IMR-90 (cell line): Measurements from ENCODE around the gene KCP. TPM values are rescaled to one million over a fixed set of nuclear protein-coding genes. Genes with fewer than 3 reads are reported as not detected.

Source experiments
- ATAC-seq: fragments of 200-7000 bp; cut with Tn5 transposase; 2 replicates; pipeline ENCODE4 v1.9.1; 2020; ENCODE audit warnings: low read depth, mild to moderate bottlenecking, moderate library complexity
- BruUV-seq: library from RNA; stranded (reverse); fragments of 400-500 nt; replicated peaks from 2 replicates; lab custom pipeline; 2021; lab: Mats Ljungman, UMichigan
- CTCF ChIA-PET: fragments of 300-600 bp; formaldehyde crosslinking; extraction: SDS; loops from one replicate; lab custom pipeline; 2021; ENCODE audit warnings: antibody characterized with exemption; lab: Yijun Ruan, JAX
- POLR2A ChIA-PET: fragments of 300-600 bp; sonication (Branson Sonifier 250); formaldehyde crosslinking; loops from one replicate; lab custom pipeline; 2022; ENCODE audit warnings: antibody characterized with exemption; ENCODE audit not compliant: unreplicated experiment; lab: Charles Lee
- DNase-seq: peaks from one replicate; pipeline ENCODE4 v3.0.0; 2013
- H2AFZ ChIP-seq: replicated peaks from 2 replicates; pipeline ENCODE3; 2013; ENCODE audit warnings: low read length, mild to moderate bottlenecking; ENCODE audit not compliant: poor library complexity
- H2AK5ac ChIP-seq: 2 replicates; pipeline ENCODE4 v1.6.1; 2013; ENCODE audit warnings: low read depth, low read length, inconsistent platforms
- H2AK9ac ChIP-seq: replicated peaks from 2 replicates; pipeline ENCODE3; 2013; ENCODE audit warnings: mild to moderate bottlenecking, low read depth, low read length, moderate library complexity; ENCODE audit not compliant: poor library complexity
- H2BK120ac ChIP-seq: 2 replicates; pipeline ENCODE4 v1.6.1; 2013; ENCODE audit warnings: low read depth, low read length, inconsistent platforms
- H2BK15ac ChIP-seq: 3 replicates; pipeline ENCODE4 v1.6.1; 2013; ENCODE audit warnings: low read depth, low read length, inconsistent platforms
- H2BK20ac ChIP-seq: 2 replicates; pipeline ENCODE4 v1.6.1; 2013; ENCODE audit warnings: low read depth, mild to moderate bottlenecking, inconsistent platforms, low read length, moderate library complexity
- H2BK5ac ChIP-seq: 2 replicates; pipeline ENCODE4 v1.6.1; 2013; ENCODE audit warnings: mild to moderate bottlenecking, low read depth, low read length, inconsistent platforms; ENCODE audit not compliant: poor library complexity, severe bottlenecking
- H3K14ac ChIP-seq: replicated peaks from 2 replicates; pipeline ENCODE4 v1.6.1; 2013; ENCODE audit warnings: low read depth, low read length, inconsistent platforms
- H3K18ac ChIP-seq: 2 replicates; pipeline ENCODE4 v1.6.1; 2013; ENCODE audit warnings: low read depth, low read length, control low read depth
- H3K23ac ChIP-seq: 2 replicates; pipeline ENCODE4 v1.6.1; 2013; ENCODE audit warnings: low read depth, low read length, inconsistent platforms
- H3K27ac ChIP-seq: 2 replicates; pipeline ENCODE4 v1.5.1; 2013; ENCODE audit warnings: mild to moderate bottlenecking, control low read depth, low read length; ENCODE audit not compliant: insufficient read depth
- H3K27me3 ChIP-seq: 2 replicates; pipeline ENCODE4 v1.6.1; 2013; ENCODE audit warnings: low read length; ENCODE audit not compliant: control insufficient read depth, insufficient read depth
- H3K36me3 ChIP-seq: 2 replicates; pipeline ENCODE4 v1.6.1; 2013; ENCODE audit warnings: low read length, mixed read lengths; ENCODE audit not compliant: control insufficient read depth, insufficient read depth
- H3K4ac ChIP-seq: 2 replicates; pipeline ENCODE4 v1.6.1; 2013; ENCODE audit warnings: low read depth, low read length, inconsistent platforms
- H3K4me1 ChIP-seq: 2 replicates; pipeline ENCODE4 v1.6.1; 2013; ENCODE audit warnings: low read length, mixed read lengths; ENCODE audit not compliant: control insufficient read depth, insufficient read depth
- H3K4me2 ChIP-seq: 2 replicates; pipeline ENCODE4 v1.6.1; 2013; ENCODE audit warnings: low read depth, mild to moderate bottlenecking, control low read depth, low read length, moderate library complexity
- H3K4me3 ChIP-seq: 2 replicates; pipeline ENCODE4 v1.5.1; 2013; ENCODE audit warnings: low read depth, mild to moderate bottlenecking, control low read depth, low read length, moderate library complexity; ENCODE audit not compliant: insufficient read depth
- H3K56ac ChIP-seq: 2 replicates; pipeline ENCODE4 v1.6.1; 2013; ENCODE audit warnings: low read length, inconsistent platforms; ENCODE audit not compliant: insufficient read depth; ENCODE audit errors: extremely low read depth
- H3K79me1 ChIP-seq, 2 experiments: 2 replicates each; pipeline ENCODE4 v1.6.1; 2013; ENCODE audit warnings: low read length in 2 of 2, inconsistent platforms in 1 of 2, low read depth in 1 of 2
- H3K9ac ChIP-seq: 2 replicates; pipeline ENCODE4 v1.6.1; 2013; ENCODE audit warnings: low read depth, low read length, control low read depth
- H3K9me1 ChIP-seq: 2 replicates; pipeline ENCODE4 v1.6.1; 2013; ENCODE audit warnings: low read length, inconsistent platforms; ENCODE audit not compliant: insufficient read depth
- H3K9me3 ChIP-seq: 2 replicates; pipeline ENCODE4 v1.6.1; 2013; ENCODE audit warnings: low read length; ENCODE audit not compliant: control insufficient read depth, insufficient read depth
- H4K20me1 ChIP-seq: 2 replicates; pipeline ENCODE4 v1.6.1; 2013; ENCODE audit warnings: low read length, inconsistent platforms; ENCODE audit not compliant: insufficient read depth
- H4K5ac ChIP-seq: 2 replicates; pipeline ENCODE4 v1.6.1; 2013; ENCODE audit warnings: mild to moderate bottlenecking, low read depth, low read length, control low read depth
- H4K8ac ChIP-seq, 2 experiments: 2 replicates each; pipeline ENCODE4 v1.6.1; 2013; ENCODE audit warnings: low read depth in 2 of 2, low read length in 2 of 2, control low read depth in 1 of 2, inconsistent platforms in 1 of 2
- H4K91ac ChIP-seq: 2 replicates; pipeline ENCODE4 v1.6.1; 2013; ENCODE audit warnings: low read depth, low read length, inconsistent platforms; ENCODE audit not compliant: insufficient read depth
- BHLHE40 ChIP-seq: fragments of 150-350 bp; IDR thresholded peaks from 2 replicates; pipeline ENCODE4 v1.6.1; 2016; ENCODE audit warnings: mild to moderate bottlenecking, low read depth, low read length
- CEBPB ChIP-seq: IDR thresholded peaks from 2 replicates; pipeline ENCODE4 v1.6.1; 2012; ENCODE audit warnings: low read depth, low read length, improper control_type of control experiment
- FOS ChIP-seq: fragments of 150-350 bp; IDR thresholded peaks from 2 replicates; pipeline ENCODE4 v1.6.1; 2016; ENCODE audit warnings: low read depth, low read length
- MAFK ChIP-seq: IDR thresholded peaks from 2 replicates; pipeline ENCODE4 v1.6.1; 2012; ENCODE audit warnings: low read depth, low read length, improper control_type of control experiment
- NFE2L2 ChIP-seq: fragments of 150-350 bp; IDR thresholded peaks from 2 replicates; pipeline ENCODE4 v1.6.1; 2016; ENCODE audit warnings: low read depth, mild to moderate bottlenecking, low read length
- POLR2A ChIP-seq: IDR thresholded peaks from 2 replicates; pipeline ENCODE4 v1.6.1; 2012; ENCODE audit warnings: mild to moderate bottlenecking, low read depth, low read length
- RAD21 ChIP-seq: IDR thresholded peaks from 2 replicates; pipeline ENCODE4 v1.6.1; 2012; ENCODE audit warnings: low read length, improper control_type of control experiment
- RFX5 ChIP-seq: IDR thresholded peaks from 2 replicates; pipeline ENCODE4 v1.8.0; 2012; ENCODE audit warnings: low read depth, mild to moderate bottlenecking, low read length, moderate library complexity
- SMC3 ChIP-seq: fragments of 150-350 bp; IDR thresholded peaks from 2 replicates; pipeline ENCODE4 v1.6.1; 2016; ENCODE audit warnings: low read depth, mild to moderate bottlenecking, antibody characterized with exemption, low read length, moderate library complexity
- USF2 ChIP-seq: fragments of 150-350 bp; IDR thresholded peaks from 2 replicates; pipeline ENCODE4 v1.6.1; 2017; ENCODE audit warnings: mild to moderate bottlenecking, antibody characterized with exemption, low read length, low read depth
- WGBS, 2 experiments: methylation state at CpG; one replicate each; pipeline versions ENCODE4 v1.1.5 to v1.1.7; 2013; ENCODE audit warnings: missing lambda C conversion rate in 2 of 2; ENCODE audit not compliant: insufficient read length in 1 of 2; ENCODE audit errors: extremely low coverage in 2 of 2; 5-methylcytosine and 5-hydroxymethylcytosine counted together
- dilution Hi-C: fragments of 300-500 bp; cut with HindIII; formaldehyde crosslinking; loops from one replicate; pipeline ENCODE4 v1.14.3; 2018; ENCODE audit warnings: low sequenced_read_pairs; ENCODE audit not compliant: unreplicated experiment
- in situ Hi-C: fragments of 300-500 bp; cut with MboI; formaldehyde crosslinking; loops from 3 replicates; pipeline ENCODE4 v1.14.3; 2019; ENCODE audit warnings: low sequenced_read_pairs, inconsistent platforms, mixed read lengths
- intact Hi-C: fragments of 100-400 bp; cut with micrococcal nuclease; formaldehyde crosslinking; loops from 2 replicates; pipeline ENCODE4 v1.10.0; 2022
- polyA plus RNA-seq, 3 experiments: library from polyadenylated mRNA; depleted of rRNA; stranded (reverse); fragments of >200 nt; gene quantifications; 2 replicates each; pipeline ENCODE4 v1.2.3, GENCODE V29; 2012; ENCODE audit warnings: low replicate concordance in 1 of 3
- total RNA-seq: library from RNA; depleted of rRNA; stranded (reverse); fragments of >200 nt; gene quantifications from 2 replicates; pipeline ENCODE4 v1.2.3, GENCODE V29; 2012

KCP gene
- total and polyA plus RNA-seq, 2 of the 4 experiments (the other 2 are of a cell fraction) = 0.03 TPM; not detected in 1

GRCh38 chr7:128879461-128879938, 31.0 kb downstream of the KCP start:
- no TSS peak for BruUV-seq
- ATAC-seq = no peak
- in situ Hi-C loops (loop anchor here (25.0 kb wide), 1 partner anchor 417 kb away; the partner anchor contains the start of gene HILPDA), intact Hi-C loops (no loop called here), dilution Hi-C loops (no loop called here)
- no peak overlapping the region for H3K56ac ChIP-seq
- H3K9me1 ChIP-seq = no peaks in the 10 kb centered on the region
- H4K8ac ChIP-seq = no peak overlapping the region
- no peak overlapping the region for H3K18ac ChIP-seq
- no peak overlapping the region for H2BK15ac ChIP-seq
- H3K27ac ChIP-seq = no peak overlapping the region
- no peak overlapping the region for H3K14ac ChIP-seq
- H3K27me3 ChIP-seq = peaks cover 8% of the 10 kb centered on the region; the same call in 1 of the 2 replicates
- POLR2A ChIA-PET = no interaction called here
- H4K20me1 ChIP-seq = no peaks in the 10 kb centered on the region
- no peak overlapping the region for H2BK20ac ChIP-seq
- H3K4me3 ChIP-seq = no peak overlapping the region
- H3K4ac ChIP-seq = no peak overlapping the region
- no peak overlapping the region for H4K5ac ChIP-seq
- 67% methylated on average over 2 of the region's 19 CpGs; no CpG with 5 or more reads in 1 of the 2 experiments for WGBS, 2 experiments
- H4K91ac ChIP-seq = no peak overlapping the region
- no peak overlapping the region for H3K9ac ChIP-seq
- H2AK5ac ChIP-seq = no peak overlapping the region
- no peak overlapping the region for H2AK9ac ChIP-seq
- CTCF ChIA-PET = interaction anchor here (1.0 kb wide), 1 partner anchor 16 kb away, joined by 4 read pairs; the partner anchor contains the start of gene ATP6V1F
- TF ChIP-seq POLR2A (no peak), RFX5 (no peak), USF2 (no peak), BHLHE40 (no peak), SMC3 (no peak), CEBPB (no peak), NFE2L2 (no peak), MAFK (no peak), RAD21 (no peak), FOS (no peak)
- no peak for DNase-seq
- no peak overlapping the region for H3K23ac ChIP-seq
- H2AFZ ChIP-seq = peak overlapping the region; percentile 21
- no peak overlapping the region for H2BK5ac ChIP-seq
- no peaks in the 10 kb centered on the region for H3K79me1 ChIP-seq
- no peaks in the 10 kb centered on the region for H3K4me1 ChIP-seq
- H3K9me3 ChIP-seq = no peaks in the 10 kb centered on the region
- no peak overlapping the region for H3K4me2 ChIP-seq
- H2BK120ac ChIP-seq = no peak overlapping the region
- no peaks in the 10 kb centered on the region for H3K36me3 ChIP-seq
